Hepatocyte (in vitro differentiated cells): ENCODE data around the gene LIX1. TPM values are rescaled to one million over a fixed set of nuclear protein-coding genes. Genes with fewer than 3 reads are reported as not detected.
"Not testable (repeated sequence)": the region's sequence is repeated elsewhere in the genome, so short reads cannot be mapped to it uniquely, and the experiment has no call there.

Experiments used
- DNase-seq: peaks from one replicate; pipeline ENCODE4 v3.0.0-alpha.2; 2016; ENCODE audit warnings: low spot score
- H2AFZ ChIP-seq: fragments of 200-600 bp; sonication (generic); 2 replicates; pipeline ENCODE4 v1.6.0; 2016; ENCODE audit warnings: antibody characterized with exemption, mild to moderate bottlenecking
- H3K27ac ChIP-seq: fragments of 200-600 bp; sonication (generic); 2 replicates; pipeline ENCODE4 v1.5.1; 2016; ENCODE audit warnings: mild to moderate bottlenecking
- H3K27me3 ChIP-seq: fragments of 200-600 bp; sonication (generic); 2 replicates; pipeline ENCODE4 v1.6.1; 2016
- H3K36me3 ChIP-seq: fragments of 200-600 bp; sonication (generic); replicated peaks from 2 replicates; pipeline ENCODE4 v1.5.1; 2016; ENCODE audit warnings: low read depth; ENCODE audit not compliant: insufficient read depth
- H3K4me1 ChIP-seq: fragments of 200-600 bp; sonication (generic); 2 replicates; pipeline ENCODE4 v1.5.1; 2016; ENCODE audit warnings: mild to moderate bottlenecking, moderate library complexity; ENCODE audit not compliant: insufficient read depth
- H3K4me2 ChIP-seq: fragments of 200-600 bp; sonication (generic); 2 replicates; pipeline ENCODE4 v1.6.0; 2016
- H3K4me3 ChIP-seq: fragments of 200-600 bp; sonication (generic); 2 replicates; pipeline ENCODE4 v1.5.1; 2016; ENCODE audit warnings: mild to moderate bottlenecking
- H3K79me2 ChIP-seq: fragments of 200-600 bp; sonication (generic); 2 replicates; pipeline ENCODE4 v1.6.0; 2017; ENCODE audit warnings: mild to moderate bottlenecking
- H3K9me2 ChIP-seq: fragments of 200-600 bp; sonication (generic); replicated peaks from 2 replicates; pipeline ENCODE4 v1.6.0; 2017; ENCODE audit warnings: mild to moderate bottlenecking; ENCODE audit not compliant: insufficient read depth
- H3K9me3 ChIP-seq: fragments of 200-600 bp; sonication (generic); 2 replicates; pipeline ENCODE4 v1.5.1; 2016; ENCODE audit warnings: low read depth, mild to moderate bottlenecking
- H4K20me1 ChIP-seq: fragments of 200-600 bp; sonication (generic); 2 replicates; pipeline ENCODE4 v1.6.0; 2016; ENCODE audit warnings: mild to moderate bottlenecking; ENCODE audit not compliant: insufficient read depth, poor library complexity, severe bottlenecking
- EZH2 ChIP-seq: fragments of 200-600 bp; sonication (generic); IDR thresholded peaks from 2 replicates; pipeline ENCODE4 v1.6.1; 2016; ENCODE audit warnings: antibody characterized with exemption, mild to moderate bottlenecking, borderline replicate concordance
- EZH2phosphoT487 ChIP-seq: fragments of 200-600 bp; sonication (generic); IDR thresholded peaks from one replicate; pipeline ENCODE4 v1.6.1; 2018; ENCODE audit warnings: antibody characterized with exemption, mild to moderate bottlenecking, low read depth, moderate library complexity; ENCODE audit not compliant: unreplicated experiment, severe bottlenecking
- WGBS: methylation state at CpG from one replicate; pipeline ENCODE4 v1.1.6; 2016; ENCODE audit warnings: low lambda C conversion rate; ENCODE audit errors: missing lambda C conversion rate; 5-methylcytosine and 5-hydroxymethylcytosine counted together
- polyA plus RNA-seq: library from polyadenylated mRNA; unstranded; fragments of >200 nt; fragmentation: Nextera tagmentation; extraction: Ambion mirVana; gene quantifications from 2 replicates; pipeline ENCODE4 v1.2.1, GENCODE V29; 2016
- total RNA-seq: library from RNA; depleted of rRNA; stranded (reverse); fragments of >200 nt; gene quantifications from 2 replicates; pipeline ENCODE4 v1.2.3, GENCODE V29; 2014
- TF ChIP-seq, protein P1 (sequence below): fragments of 200-600 bp; sonication (generic); IDR thresholded peaks from 2 replicates; pipeline ENCODE4 v1.5.1; 2016; ENCODE audit warnings: antibody characterized with exemption, mild to moderate bottlenecking; ENCODE audit not compliant: poor library complexity

Gene LIX1
- total and polyA plus RNA-seq, 2 experiments from 2014 or later, result 4.3 to 6.2 TPM

GRCh38 chr5:97141031-97141430 lies 1.4 kb downstream of the LIX1 start:
- no peak for DNase-seq
- TF ChIP-seq, protein P1, sequence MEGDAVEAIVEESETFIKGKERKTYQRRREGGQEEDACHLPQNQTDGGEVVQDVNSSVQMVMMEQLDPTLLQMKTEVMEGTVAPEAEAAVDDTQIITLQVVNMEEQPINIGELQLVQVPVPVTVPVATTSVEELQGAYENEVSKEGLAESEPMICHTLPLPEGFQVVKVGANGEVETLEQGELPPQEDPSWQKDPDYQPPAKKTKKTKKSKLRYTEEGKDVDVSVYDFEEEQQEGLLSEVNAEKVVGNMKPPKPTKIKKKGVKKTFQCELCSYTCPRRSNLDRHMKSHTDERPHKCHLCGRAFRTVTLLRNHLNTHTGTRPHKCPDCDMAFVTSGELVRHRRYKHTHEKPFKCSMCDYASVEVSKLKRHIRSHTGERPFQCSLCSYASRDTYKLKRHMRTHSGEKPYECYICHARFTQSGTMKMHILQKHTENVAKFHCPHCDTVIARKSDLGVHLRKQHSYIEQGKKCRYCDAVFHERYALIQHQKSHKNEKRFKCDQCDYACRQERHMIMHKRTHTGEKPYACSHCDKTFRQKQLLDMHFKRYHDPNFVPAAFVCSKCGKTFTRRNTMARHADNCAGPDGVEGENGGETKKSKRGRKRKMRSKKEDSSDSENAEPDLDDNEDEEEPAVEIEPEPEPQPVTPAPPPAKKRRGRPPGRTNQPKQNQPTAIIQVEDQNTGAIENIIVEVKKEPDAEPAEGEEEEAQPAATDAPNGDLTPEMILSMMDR, result no peak
- no peak for TF ChIP-seq EZH2phosphoT487
- no peak for TF ChIP-seq EZH2
- H3K4me3 ChIP-seq, result no peak overlapping the region
- H3K9me3 ChIP-seq, result no peaks in the 10 kb centered on the region
- H3K9me2 ChIP-seq, result no peaks in the 10 kb centered on the region
- no peaks in the 10 kb centered on the region for H3K4me1 ChIP-seq
- peaks cover 14% of the 10 kb centered on the region for H3K79me2 ChIP-seq
- H3K36me3 ChIP-seq, result no peaks in the 10 kb centered on the region
- no peak overlapping the region for H2AFZ ChIP-seq
- H3K27me3 ChIP-seq, result no peaks in the 10 kb centered on the region
- H4K20me1 ChIP-seq, result no peaks in the 10 kb centered on the region
- H3K4me2 ChIP-seq, result peak overlapping the region; percentile 63
- 19% methylated on average over 4 of the region's 4 CpGs for WGBS
- peak overlapping the region; percentile 50 for H3K27ac ChIP-seq

GRCh38 chr5:97140250-97140649 lies 2.2 kb downstream of the LIX1 start:
- H3K4me3 ChIP-seq, H3K4me1 ChIP-seq, H4K20me1 ChIP-seq, H3K9me3 ChIP-seq, H3K9me2 ChIP-seq, DNase-seq, H3K36me3 ChIP-seq, H3K27me3 ChIP-seq, H2AFZ ChIP-seq, H3K27ac ChIP-seq: not testable (repeated sequence)
- H3K79me2 ChIP-seq, result peaks cover 14% of the 10 kb centered on the region
- WGBS, result 59% methylated on average over 1 of the region's 1 CpG
- H3K4me2 ChIP-seq, result peak overlapping the region; percentile 63

DNA sequence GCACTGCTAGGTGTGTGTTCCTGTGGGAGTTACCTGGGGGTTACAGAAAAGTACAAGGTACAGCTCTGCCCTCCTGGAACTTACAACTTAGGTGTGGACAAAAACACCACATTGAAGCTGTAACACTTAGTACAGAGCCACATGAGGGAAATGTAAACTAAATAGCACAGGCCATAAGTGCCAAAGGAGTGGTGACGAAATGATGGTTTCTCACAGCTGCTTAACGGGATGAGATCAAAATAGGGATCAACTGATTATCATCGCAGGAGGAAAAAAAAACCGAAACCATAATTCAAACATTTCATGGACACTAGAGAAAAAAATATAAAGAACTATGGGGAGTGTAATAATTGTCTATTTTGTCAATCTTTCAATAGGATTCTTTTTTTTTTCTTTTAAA lies 5.9 kb downstream of the LIX1 start:
- Histone ChIP-seq H3K27me3 (no peaks in the 10 kb centered on the region), H3K9me3 (no peaks in the 10 kb centered on the region), H3K4me2 (no peak overlapping the region), H3K4me3 (no peak overlapping the region), H2AFZ (no peak overlapping the region), H3K36me3 (no peaks in the 10 kb centered on the region), H4K20me1 (no peaks in the 10 kb centered on the region), H3K27ac (no peak overlapping the region), H3K79me2 (peaks cover 14% of the 10 kb centered on the region), H3K9me2 (no peaks in the 10 kb centered on the region), H3K4me1 (no peaks in the 10 kb centered on the region)
- 58% methylated on average over 4 of the region's 4 CpGs for WGBS
- TF ChIP-seq EZH2, result no peak
- TF ChIP-seq EZH2phosphoT487, result no peak
- TF ChIP-seq, protein P1, result no peak
- no peak for DNase-seq

DNA sequence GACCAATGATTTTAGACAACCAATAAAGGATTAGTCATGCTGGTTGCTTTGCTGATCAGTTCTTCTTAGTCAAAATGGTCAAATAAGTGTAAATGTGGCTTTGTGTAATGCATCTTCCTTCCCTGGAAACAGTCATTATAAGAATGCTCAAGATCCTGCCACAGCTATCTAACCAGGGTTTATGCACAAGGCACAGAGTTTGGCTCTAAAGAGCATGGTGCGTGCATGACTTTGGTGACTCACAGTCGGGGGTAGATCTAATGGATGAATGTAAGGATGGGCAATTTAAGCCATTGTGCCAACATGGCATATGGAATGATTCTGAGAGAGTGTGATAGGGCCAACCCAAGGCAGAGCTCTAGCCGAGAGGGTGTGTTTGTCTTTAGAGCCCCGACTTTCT lies 6.5 kb downstream of the LIX1 start:
- DNase-seq, result no peak
- Histone ChIP-seq H3K36me3 (no peaks in the 10 kb centered on the region), H2AFZ (no peak overlapping the region), H3K4me3 (no peak overlapping the region), H3K27me3 (no peaks in the 10 kb centered on the region), H3K9me3 (no peaks in the 10 kb centered on the region), H3K79me2 (peaks cover 14% of the 10 kb centered on the region), H3K4me2 (no peak overlapping the region), H3K27ac (no peak overlapping the region), H3K9me2 (no peaks in the 10 kb centered on the region), H4K20me1 (no peaks in the 10 kb centered on the region), H3K4me1 (no peaks in the 10 kb centered on the region)
- WGBS, result 82% methylated on average over 4 of the region's 4 CpGs
- TF ChIP-seq EZH2phosphoT487 (no peak), EZH2 (no peak)
- TF ChIP-seq, protein P1, result no peak
